ENCODE measurements around the gene EPB41L4B. TPM values are rescaled to one million over a fixed set of nuclear protein-coding genes. Genes with fewer than 3 reads are reported as not detected.
A peak's percentile ranks its signal among the peaks of the same experiment; 100 is the strongest.

The EPB41L4B gene
- total RNA-seq, 1 experiment from 2014 or later: 2.1 TPM

- DNase-seq (ENCODE audit: low read depth): no peak
These were observed 115.3 kb downstream of the EPB41L4B start for GRCh38 chr9:109205526-109205925.

- no peak for DNase-seq (ENCODE audit: low read depth)
These were observed 117.0 kb downstream of the EPB41L4B start for GRCh38 chr9:109203761-109204360.

- DNase-seq (ENCODE audit: low read depth): no peak
These were observed 121.2 kb downstream of the EPB41L4B start for GRCh38 chr9:109199676-109200075.

GRCh38 chr9:109198736-109199382 is 122.0 kb downstream of the EPB41L4B start:
- no peak for DNase-seq (ENCODE audit: low read depth)

- no peak for DNase-seq (ENCODE audit: low read depth)
These were observed 126.8 kb downstream of the EPB41L4B start for GRCh38 chr9:109193974-109194556.

- peak; percentile 22 for DNase-seq (ENCODE audit: low read depth)
These were observed 128.0 kb downstream of the EPB41L4B start for GRCh38 chr9:109192732-109193361.

GRCh38 chr9:109191746-109192145 is 129.1 kb downstream of the EPB41L4B start:
- no peak for DNase-seq (ENCODE audit: low read depth)

- no peak for DNase-seq (ENCODE audit: low read depth)
These were observed 130.7 kb downstream of the EPB41L4B start for GRCh38 chr9:109190151-109190550.

GRCh38 chr9:109186857-109187520 is 133.9 kb downstream of the EPB41L4B start:
- DNase-seq (ENCODE audit: low read depth): no peak

- DNase-seq (ENCODE audit: low read depth): peak; percentile 37
These were observed 137.7 kb downstream of the EPB41L4B start for GRCh38 chr9:109182940-109183798.

GRCh38 chr9:109182550-109182939 is 138.3 kb downstream of the EPB41L4B start:
- DNase-seq (ENCODE audit: low read depth): no peak

GRCh38 chr9:109181284-109181683 is 139.6 kb downstream of the EPB41L4B start:
- peak; percentile 6 for DNase-seq (ENCODE audit: low read depth)

GRCh38 chr9:109179801-109180523 is 140.9 kb downstream of the EPB41L4B start:
- DNase-seq (ENCODE audit: low read depth): no peak

GRCh38 chr9:109176963-109177362 is 143.9 kb downstream of the EPB41L4B start:
- DNase-seq (ENCODE audit: low read depth): no peak

- no peak for DNase-seq (ENCODE audit: low read depth)
These were observed 144.5 kb downstream of the EPB41L4B start for GRCh38 chr9:109176386-109176785.

GRCh38 chr9:109172935-109173334 is 147.9 kb downstream of the EPB41L4B start:
- no peak for DNase-seq (ENCODE audit: low read depth)

- peak; percentile 28 for DNase-seq (ENCODE audit: low read depth)
These were observed 148.9 kb downstream of the EPB41L4B start for GRCh38 chr9:109171926-109172325.

- DNase-seq (ENCODE audit: low read depth): no peak
These were observed 152.7 kb downstream of the EPB41L4B start for GRCh38 chr9:109168170-109168569.

- DNase-seq (ENCODE audit: low read depth): no peak
These were observed 153.1 kb downstream of the EPB41L4B start for GRCh38 chr9:109167716-109168115.

All from LHCN-M2 (cell line).